ENCODE measurements around the gene GDAP1L1. TPM values are rescaled to one million over a fixed set of nuclear protein-coding genes. Genes with fewer than 3 reads are reported as not detected.

Gene GDAP1L1
- total RNA-seq, 2 experiments from 2014 or later = 0.27 TPM; not detected in 1

DNA sequence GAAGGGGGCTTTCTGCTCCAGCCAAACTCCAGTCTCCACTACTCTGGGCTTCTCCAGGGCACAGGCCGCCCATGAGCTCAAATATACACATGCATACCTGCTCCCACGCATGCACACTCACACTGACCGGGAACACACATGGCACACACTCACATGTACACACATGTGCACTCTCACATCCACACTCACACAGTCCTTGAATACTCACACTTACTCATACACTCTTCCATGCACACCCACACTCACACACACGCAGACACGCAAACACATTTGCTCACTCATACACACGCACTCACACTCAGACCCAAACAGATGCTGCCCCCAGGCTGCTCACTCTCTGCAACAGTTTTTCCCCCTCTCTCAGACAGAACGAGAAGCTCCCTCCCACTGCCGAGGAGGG, 7.0 kb downstream of the GDAP1L1 start:
- no peaks in the 10 kb centered on the region for H3K9me3 ChIP-seq (ENCODE audit: low read length)
- no peak overlapping the region for H3K4me3 ChIP-seq (ENCODE audit: low read depth, low read length, poor library complexity, severe bottlenecking)
- no peak for DNase-seq (ENCODE audit: low spot score)
- POLR2A ChIA-PET = no interaction called here
- intact Hi-C loops (cut with micrococcal nuclease; ENCODE audit: unreplicated experiment) = no loop called here
- H3K4me1 ChIP-seq (ENCODE audit: insufficient read depth, low read length, poor library complexity, severe bottlenecking) = no peaks in the 10 kb centered on the region
- no peaks in the 10 kb centered on the region for H4K20me1 ChIP-seq (ENCODE audit: insufficient read depth, low read length)
- no peak for TF ChIP-seq EZH2phosphoT487 (IDR thresholded peaks at IDR 0.05; ENCODE audit: borderline replicate concordance, low read depth, low read length)
- TF ChIP-seq, protein P1, sequence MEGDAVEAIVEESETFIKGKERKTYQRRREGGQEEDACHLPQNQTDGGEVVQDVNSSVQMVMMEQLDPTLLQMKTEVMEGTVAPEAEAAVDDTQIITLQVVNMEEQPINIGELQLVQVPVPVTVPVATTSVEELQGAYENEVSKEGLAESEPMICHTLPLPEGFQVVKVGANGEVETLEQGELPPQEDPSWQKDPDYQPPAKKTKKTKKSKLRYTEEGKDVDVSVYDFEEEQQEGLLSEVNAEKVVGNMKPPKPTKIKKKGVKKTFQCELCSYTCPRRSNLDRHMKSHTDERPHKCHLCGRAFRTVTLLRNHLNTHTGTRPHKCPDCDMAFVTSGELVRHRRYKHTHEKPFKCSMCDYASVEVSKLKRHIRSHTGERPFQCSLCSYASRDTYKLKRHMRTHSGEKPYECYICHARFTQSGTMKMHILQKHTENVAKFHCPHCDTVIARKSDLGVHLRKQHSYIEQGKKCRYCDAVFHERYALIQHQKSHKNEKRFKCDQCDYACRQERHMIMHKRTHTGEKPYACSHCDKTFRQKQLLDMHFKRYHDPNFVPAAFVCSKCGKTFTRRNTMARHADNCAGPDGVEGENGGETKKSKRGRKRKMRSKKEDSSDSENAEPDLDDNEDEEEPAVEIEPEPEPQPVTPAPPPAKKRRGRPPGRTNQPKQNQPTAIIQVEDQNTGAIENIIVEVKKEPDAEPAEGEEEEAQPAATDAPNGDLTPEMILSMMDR (conservative IDR thresholded peaks at IDR 0.05; ENCODE audit: low read length) = no peak
- no peaks in the 10 kb centered on the region for H3K36me3 ChIP-seq (ENCODE audit: insufficient read depth, low read length)
- H3K4me2 ChIP-seq (ENCODE audit: low read length) = no peak overlapping the region
- H2AFZ ChIP-seq (ENCODE audit: low read length) = no peak overlapping the region
- no peak overlapping the region for H3K27ac ChIP-seq (ENCODE audit: low read depth, low read length, poor library complexity, severe bottlenecking)
- H3K79me2 ChIP-seq (ENCODE audit: insufficient read depth, low read depth, low read length) = no peaks in the 10 kb centered on the region
- CTCF ChIA-PET (ENCODE audit: unreplicated experiment) = interaction anchor here (0.7 kb wide), 1 partner anchor 33 kb away, joined by 3 read pairs; no protein-coding TSS in a partner anchor
- no peaks in the 10 kb centered on the region for H3K9me2 ChIP-seq (ENCODE audit: insufficient read depth, low read length)
- no TSS peak for BruUV-seq (replicated peaks)

DNA sequence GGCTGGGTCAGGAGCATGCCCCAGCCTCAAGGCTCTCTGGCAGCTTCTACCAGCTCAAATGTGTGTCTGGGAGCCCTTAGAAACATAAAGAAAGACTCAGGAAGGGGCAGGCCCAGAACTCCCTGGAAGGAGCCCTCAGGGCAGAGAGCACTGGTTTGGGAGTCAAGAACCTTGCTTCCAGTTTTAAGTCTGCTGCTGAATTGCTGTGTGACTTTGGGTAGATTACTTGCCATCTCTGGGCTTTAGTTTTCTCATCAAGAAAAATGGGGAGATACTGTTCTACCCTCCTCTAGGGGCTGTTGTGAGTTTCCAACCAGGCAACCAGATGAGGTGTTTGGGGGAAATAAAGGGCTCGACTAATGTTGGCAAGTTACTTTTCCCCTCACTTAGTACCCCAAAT, 8.8 kb downstream of the GDAP1L1 start:
- POLR2A ChIA-PET = interaction anchor here (0.7 kb wide), 1 partner anchor 99 kb away, joined by 3 read pairs; no protein-coding TSS in a partner anchor
- no peak for TF ChIP-seq EZH2phosphoT487 (IDR thresholded peaks at IDR 0.05; ENCODE audit: borderline replicate concordance, low read depth, low read length)
- TF ChIP-seq, protein P1 (conservative IDR thresholded peaks at IDR 0.05; ENCODE audit: low read length) = no peak
- intact Hi-C loops (cut with micrococcal nuclease; ENCODE audit: unreplicated experiment) = no loop called here
- H3K9me2 ChIP-seq (ENCODE audit: insufficient read depth, low read length) = no peaks in the 10 kb centered on the region
- H3K4me2 ChIP-seq (ENCODE audit: low read length) = no peak overlapping the region
- no peak for DNase-seq (ENCODE audit: low spot score)
- H3K9me3 ChIP-seq (ENCODE audit: low read length) = no peaks in the 10 kb centered on the region
- no peaks in the 10 kb centered on the region for H3K79me2 ChIP-seq (ENCODE audit: insufficient read depth, low read depth, low read length)
- no peaks in the 10 kb centered on the region for H3K4me1 ChIP-seq (ENCODE audit: insufficient read depth, low read length, poor library complexity, severe bottlenecking)
- BruUV-seq (replicated peaks) = no TSS peak
- no peak overlapping the region for H3K27ac ChIP-seq (ENCODE audit: low read depth, low read length, poor library complexity, severe bottlenecking)
- no peaks in the 10 kb centered on the region for H3K36me3 ChIP-seq (ENCODE audit: insufficient read depth, low read length)
- no peak overlapping the region for H3K4me3 ChIP-seq (ENCODE audit: low read depth, low read length, poor library complexity, severe bottlenecking)
- no peak overlapping the region for H2AFZ ChIP-seq (ENCODE audit: low read length)
- H4K20me1 ChIP-seq (ENCODE audit: insufficient read depth, low read length) = no peaks in the 10 kb centered on the region
- CTCF ChIA-PET (ENCODE audit: unreplicated experiment) = no interaction called here

GRCh38 chr20:44256961-44257360, 9.9 kb downstream of the GDAP1L1 start:
- no TSS peak for BruUV-seq (replicated peaks)
- Histone ChIP-seq H2AFZ (ENCODE audit: low read length) (no peak overlapping the region), H3K9me2 (ENCODE audit: insufficient read depth, low read length) (no peaks in the 10 kb centered on the region), H3K27ac (ENCODE audit: low read depth, low read length, poor library complexity, severe bottlenecking) (no peak overlapping the region), H4K20me1 (ENCODE audit: insufficient read depth, low read length) (no peaks in the 10 kb centered on the region), H3K79me2 (ENCODE audit: insufficient read depth, low read depth, low read length) (no peaks in the 10 kb centered on the region), H3K4me2 (ENCODE audit: low read length) (no peak overlapping the region), H3K36me3 (ENCODE audit: insufficient read depth, low read length) (no peaks in the 10 kb centered on the region), H3K4me1 (ENCODE audit: insufficient read depth, low read length, poor library complexity, severe bottlenecking) (no peaks in the 10 kb centered on the region), H3K9me3 (ENCODE audit: low read length) (no peaks in the 10 kb centered on the region), H3K4me3 (ENCODE audit: low read depth, low read length, poor library complexity, severe bottlenecking) (no peak overlapping the region)
- ChIA-PET CTCF (ENCODE audit: unreplicated experiment) (interaction anchor here (0.6 kb wide), 1 partner anchor 169 kb away, joined by 3 read pairs; no protein-coding TSS in a partner anchor), POLR2A (no interaction called here)
- intact Hi-C loops (cut with micrococcal nuclease; ENCODE audit: unreplicated experiment) = no loop called here
- DNase-seq (ENCODE audit: low spot score) = no peak
- TF ChIP-seq EZH2phosphoT487 (IDR thresholded peaks at IDR 0.05; ENCODE audit: borderline replicate concordance, low read depth, low read length) = no peak
- TF ChIP-seq, protein P1 (conservative IDR thresholded peaks at IDR 0.05; ENCODE audit: low read length) = no peak
